Adipose tissue (tissue), 3 donors: ENCODE measurements around the gene MPHOSPH8. TPM values are rescaled to one million over a fixed set of nuclear protein-coding genes. Genes with fewer than 3 reads are reported as not detected.

Experiments
- H3K27ac ChIP-seq: one replicate; pipeline ENCODE4 v1.5.1; 2013; ENCODE audit warnings: low read depth, low read length
- WGBS, 3 donors: extraction: QIAGEN DNeasy Blood & Tissue Kit; methylation state at CpG; one replicate each; pipeline ENCODE4 v1.1.7; 2013; 5-methylcytosine and 5-hydroxymethylcytosine counted together
- polyA plus RNA-seq, 3 donors: library from polyadenylated mRNA; stranded (reverse); fragments of 200-250 nt; gene quantifications; one replicate each; pipeline ENCODE4 v1.2.3, GENCODE V29; 2013
- donor health status: healthy with polysubstance abuse.
- donor health status: Bipolar disorder and iron deficiency.
- donor health status: healthy.

The MPHOSPH8 gene, protein sequence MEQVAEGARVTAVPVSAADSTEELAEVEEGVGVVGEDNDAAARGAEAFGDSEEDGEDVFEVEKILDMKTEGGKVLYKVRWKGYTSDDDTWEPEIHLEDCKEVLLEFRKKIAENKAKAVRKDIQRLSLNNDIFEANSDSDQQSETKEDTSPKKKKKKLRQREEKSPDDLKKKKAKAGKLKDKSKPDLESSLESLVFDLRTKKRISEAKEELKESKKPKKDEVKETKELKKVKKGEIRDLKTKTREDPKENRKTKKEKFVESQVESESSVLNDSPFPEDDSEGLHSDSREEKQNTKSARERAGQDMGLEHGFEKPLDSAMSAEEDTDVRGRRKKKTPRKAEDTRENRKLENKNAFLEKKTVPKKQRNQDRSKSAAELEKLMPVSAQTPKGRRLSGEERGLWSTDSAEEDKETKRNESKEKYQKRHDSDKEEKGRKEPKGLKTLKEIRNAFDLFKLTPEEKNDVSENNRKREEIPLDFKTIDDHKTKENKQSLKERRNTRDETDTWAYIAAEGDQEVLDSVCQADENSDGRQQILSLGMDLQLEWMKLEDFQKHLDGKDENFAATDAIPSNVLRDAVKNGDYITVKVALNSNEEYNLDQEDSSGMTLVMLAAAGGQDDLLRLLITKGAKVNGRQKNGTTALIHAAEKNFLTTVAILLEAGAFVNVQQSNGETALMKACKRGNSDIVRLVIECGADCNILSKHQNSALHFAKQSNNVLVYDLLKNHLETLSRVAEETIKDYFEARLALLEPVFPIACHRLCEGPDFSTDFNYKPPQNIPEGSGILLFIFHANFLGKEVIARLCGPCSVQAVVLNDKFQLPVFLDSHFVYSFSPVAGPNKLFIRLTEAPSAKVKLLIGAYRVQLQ
- 10 to 100 TPM; 13.5 to 32.7 (median 18.6) TPM for polyA plus RNA-seq

DNA sequence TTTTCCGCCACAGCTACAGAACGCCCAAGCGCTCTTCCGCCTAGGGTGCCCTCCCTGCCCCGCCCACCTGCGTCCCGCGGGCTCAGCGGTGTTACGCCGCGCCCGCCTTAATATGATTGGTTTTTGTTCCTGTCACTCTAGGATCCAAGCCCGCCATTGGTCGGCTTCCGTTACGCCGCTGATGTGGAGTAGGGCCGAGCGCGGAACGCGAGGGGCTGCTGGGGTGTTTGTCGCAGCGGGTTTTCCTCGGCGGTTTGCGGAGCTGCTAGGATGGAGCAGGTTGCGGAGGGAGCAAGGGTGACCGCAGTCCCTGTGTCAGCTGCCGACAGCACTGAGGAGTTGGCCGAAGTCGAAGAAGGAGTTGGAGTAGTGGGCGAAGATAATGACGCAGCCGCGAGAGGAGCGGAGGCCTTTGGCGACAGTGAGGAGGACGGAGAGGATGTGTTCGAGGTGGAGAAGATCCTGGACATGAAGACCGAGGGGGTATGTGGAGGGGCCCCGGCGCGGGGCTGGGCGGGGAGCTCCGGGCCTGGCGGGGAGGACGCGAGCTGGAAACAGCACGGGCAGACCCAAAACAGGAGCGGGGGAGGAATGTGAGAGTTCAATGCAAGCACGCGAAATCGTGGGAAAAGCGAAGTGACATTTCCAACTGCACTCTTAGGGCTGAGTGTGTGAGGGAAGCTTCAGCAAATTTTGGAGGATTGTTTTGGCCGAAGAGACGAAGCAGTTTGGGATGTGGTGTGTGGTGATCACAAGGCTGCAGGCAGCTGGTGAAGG, at the start of gene MPHOSPH8:
TSS of gene MPHOSPH8 (plus strand) at position 181 of the 777 bp plus-strand sequence. CDS start at position 271, 90 bp downstream.
- H3K27ac ChIP-seq = peak within 1 kb of the TSS; percentile 51
- 0 to 1% (median 0%) methylated on average over 57 to 58 of the region's 58 CpGs for WGBS, 3 donors

DNA sequence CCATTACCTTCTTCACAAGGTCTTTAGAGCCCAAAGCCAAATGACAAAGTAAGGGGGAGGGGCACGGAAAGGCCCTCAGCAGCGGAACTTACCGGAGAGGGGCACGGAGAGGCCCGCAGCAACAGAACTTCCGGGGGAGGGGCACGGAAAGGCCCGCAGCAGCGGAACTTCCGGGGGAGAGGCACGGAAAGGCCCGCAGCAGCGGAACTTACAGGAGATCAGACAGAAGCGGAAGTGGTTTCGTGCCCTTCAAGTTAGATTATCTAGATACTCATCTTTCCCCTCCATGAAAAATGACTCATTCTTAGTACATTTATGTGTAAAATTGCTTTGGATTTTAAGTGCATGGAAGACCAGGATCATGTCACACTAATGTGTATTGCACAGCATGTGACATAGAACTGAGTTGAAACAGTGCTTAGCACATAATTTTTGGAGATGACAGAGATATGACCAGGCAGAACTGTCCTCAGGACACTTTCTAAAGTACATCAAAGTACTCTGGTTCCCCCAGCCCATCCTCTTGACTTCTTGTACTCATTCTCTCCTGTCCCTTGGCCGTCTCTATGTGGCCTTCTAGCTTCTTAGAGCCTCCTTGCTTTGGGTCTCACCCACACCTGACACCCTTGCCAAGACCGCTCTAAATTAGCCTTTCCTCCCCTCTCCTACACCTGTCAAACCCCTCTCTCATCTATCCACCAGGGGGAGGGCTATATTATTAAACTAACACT, 46.4 kb upstream of the MPHOSPH8 start:
- WGBS, 3 donors = 27 to 31% (median 29%) methylated on average over 17 of the region's 17 CpGs

DNA sequence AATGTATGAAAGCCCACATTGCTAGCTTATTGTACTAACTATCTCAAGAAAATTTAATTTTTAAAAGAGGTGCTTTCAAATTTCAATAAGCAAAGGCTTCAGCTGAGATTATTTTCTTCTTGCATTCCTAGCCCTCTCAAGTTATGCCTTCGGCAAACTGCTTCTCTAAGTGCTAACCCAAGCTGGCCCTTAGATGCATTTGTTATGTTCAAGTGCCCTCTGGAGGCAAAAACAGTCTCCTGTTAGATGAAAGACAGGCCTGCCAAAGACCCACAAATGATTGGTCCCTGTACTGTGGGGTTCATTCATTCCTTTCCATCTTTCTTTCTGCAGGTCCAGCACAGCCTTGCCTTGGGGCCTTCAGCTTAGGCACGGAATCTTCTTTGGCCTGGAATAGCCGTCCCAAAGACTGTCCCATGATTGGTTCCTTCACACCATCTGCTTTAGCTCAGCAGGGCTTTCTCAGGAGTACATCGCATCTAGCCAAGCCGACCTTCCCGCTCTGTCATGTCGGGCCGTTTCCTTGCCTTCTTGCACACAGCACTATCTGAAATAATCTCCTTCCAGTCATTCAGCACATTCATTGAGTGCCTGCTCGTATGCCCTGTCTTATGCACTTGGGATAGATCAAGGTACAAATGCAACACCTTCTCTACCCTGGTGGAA, 45.7 kb upstream of the MPHOSPH8 start:
- 53 to 72% (median 65%) methylated on average over 9 of the region's 9 CpGs for WGBS, 3 donors
- no peak overlapping the region for H3K27ac ChIP-seq

More for the DNA sequence above, 46.4 kb upstream of the MPHOSPH8 start:
- no peak overlapping the region for H3K27ac ChIP-seq

DNA sequence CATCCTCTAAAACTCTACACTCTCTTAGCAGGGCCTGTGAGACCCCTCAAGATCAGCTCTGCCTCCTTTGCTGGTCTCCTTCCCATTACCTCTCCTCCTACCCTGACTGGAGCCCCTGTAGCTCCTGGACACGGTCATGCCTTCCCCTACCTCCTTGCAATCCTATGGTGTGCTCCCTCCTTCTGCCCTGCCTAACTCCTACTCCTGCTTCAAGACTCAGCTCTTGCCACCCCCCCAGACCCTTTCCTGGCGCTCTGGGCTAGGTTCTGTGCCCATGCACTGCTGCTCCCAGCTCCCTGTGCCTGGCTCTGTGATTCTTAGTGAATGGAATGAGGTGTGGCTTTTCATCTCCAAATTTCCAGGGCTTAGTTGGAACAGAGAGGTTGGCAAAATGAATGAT, 44.1 kb upstream of the MPHOSPH8 start:
- 61 to 66% (median 62%) methylated on average over 2 of the region's 2 CpGs for WGBS, 3 donors
- H3K27ac ChIP-seq = no peak overlapping the region

DNA sequence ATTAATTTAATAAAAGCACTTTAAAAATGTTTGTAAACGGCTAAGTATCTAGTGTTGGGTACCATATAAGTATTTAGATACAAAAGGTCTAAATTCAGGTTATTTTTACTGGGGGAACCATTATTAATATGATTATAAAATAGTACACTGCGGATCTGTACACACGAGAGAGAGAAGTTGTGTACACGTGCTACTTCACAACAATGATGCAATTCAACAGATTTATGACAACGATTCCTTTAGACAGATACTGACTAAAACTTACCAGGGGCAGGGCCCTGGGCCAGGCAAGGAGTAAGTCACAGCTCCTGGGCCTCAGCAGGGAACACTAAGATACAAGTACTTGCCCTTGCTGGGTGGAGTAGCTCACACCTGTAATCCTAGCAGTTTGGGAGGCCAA, 43.0 kb upstream of the MPHOSPH8 start:
- no peak overlapping the region for H3K27ac ChIP-seq
- WGBS, 3 donors = 75 to 83% (median 80%) methylated on average over 5 of the region's 5 CpGs

DNA sequence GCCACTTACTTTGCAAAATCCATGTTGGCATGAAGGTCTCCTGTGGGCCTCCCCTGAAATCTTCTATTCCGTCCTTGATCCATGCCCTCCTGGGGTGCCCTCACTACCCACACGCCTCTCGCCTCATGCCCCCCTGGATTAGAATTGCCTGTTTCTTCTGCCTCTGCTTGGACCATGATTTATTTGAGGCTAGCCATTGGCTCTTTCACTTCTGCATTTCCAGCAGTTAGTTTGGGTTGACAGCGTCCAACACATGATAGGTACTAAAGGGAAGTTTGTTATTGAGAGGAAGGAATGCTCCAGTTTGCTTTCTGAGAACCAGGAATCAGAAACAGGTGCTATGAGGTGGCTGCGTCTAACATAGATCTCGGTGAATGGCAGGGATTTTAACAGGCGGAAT, 41.6 kb upstream of the MPHOSPH8 start:
- WGBS, 3 donors = 77 to 84% (median 77%) methylated on average over 7 of the region's 7 CpGs
- no peak overlapping the region for H3K27ac ChIP-seq

DNA sequence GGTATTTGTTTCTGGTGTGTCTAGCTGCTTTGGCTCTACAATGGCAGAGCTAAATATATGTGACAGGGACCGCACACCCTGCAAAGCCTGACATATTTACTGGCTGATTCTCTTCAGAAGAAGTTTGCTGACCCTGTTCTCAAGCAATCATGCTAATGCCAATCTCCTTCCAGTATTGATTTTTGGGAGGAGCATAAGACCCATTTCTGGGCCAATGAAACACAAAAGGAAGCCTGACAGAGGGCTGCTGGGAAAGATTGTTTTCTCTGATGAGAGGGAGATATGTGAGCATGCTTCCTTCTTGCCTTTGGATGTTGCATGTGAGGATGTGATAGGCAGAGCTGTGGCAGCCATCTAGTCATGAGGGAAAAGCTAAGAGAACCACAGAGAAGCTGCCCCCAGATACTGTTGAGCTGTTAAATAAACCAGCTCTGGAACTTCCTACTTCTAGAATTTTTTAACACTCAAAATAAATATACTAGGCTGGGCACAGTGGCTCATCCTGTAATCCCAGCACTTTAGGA, 40.7 kb upstream of the MPHOSPH8 start:
- WGBS, 3 donors = 83 to 97% (median 91%) methylated on average over 1 of the region's 1 CpG
- no peak overlapping the region for H3K27ac ChIP-seq

DNA sequence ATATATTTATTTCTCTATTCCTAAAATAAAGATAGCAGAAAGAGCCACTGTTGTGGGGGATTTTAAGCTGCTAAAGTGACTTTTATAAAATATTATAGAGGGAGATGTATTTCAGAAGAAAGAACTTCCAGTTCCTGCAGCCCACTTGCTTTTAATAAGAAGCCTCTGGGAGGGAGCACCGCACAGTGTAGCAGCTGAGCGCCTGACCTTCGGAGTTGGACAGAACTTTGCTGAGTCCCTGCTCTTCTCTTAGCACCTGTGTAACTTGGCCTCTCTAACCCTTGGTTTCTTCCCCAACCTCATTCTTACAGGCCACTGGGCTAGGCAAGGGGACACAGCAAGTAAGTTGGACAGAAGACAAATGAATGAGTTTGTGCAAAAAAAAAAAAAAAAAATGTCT, 37.4 kb upstream of the MPHOSPH8 start:
- H3K27ac ChIP-seq = no peak overlapping the region
- WGBS, 3 donors = 89 to 94% (median 91%) methylated on average over 3 of the region's 3 CpGs

DNA sequence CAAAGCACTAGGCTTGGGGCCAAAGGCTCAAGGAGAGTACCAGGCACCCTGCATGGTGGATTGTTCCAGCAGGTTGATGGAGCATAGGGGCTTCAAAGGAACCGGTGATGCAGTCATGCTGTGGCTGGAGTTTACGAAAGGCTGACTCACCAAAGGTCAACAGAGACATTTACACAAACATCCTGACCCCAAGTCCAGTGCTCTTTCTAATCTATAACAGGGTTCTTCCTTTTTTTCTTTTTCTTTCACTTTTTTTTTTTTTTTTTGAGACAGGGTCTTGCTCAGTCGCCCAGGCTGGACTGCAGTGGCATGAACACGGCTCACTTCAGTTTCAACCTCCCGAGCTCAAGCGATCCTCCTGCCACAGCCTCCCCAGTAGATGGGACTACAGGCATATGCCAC, 36.5 kb upstream of the MPHOSPH8 start:
- H3K27ac ChIP-seq = no peak overlapping the region
- WGBS, 3 donors = 74 to 91% (median 84%) methylated on average over 6 of the region's 6 CpGs

DNA sequence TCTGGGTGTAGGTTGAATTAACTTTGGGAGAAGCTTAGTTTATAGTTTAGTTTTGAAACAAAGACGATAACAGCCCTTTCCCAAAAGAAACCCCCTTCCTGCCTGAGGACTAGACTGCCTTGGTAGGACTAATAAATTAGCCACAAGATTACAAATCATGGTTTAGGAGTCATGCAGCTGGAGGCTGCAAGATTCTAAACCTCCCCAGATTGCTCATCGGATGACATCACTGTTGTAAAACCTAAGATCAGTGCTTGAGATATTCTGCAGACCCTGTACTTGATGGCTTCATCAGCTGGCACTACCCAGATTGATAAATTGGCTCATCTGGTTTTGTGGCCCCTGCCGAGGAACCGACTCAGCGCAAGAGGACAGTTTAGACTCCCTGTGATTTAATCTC, 35.9 kb upstream of the MPHOSPH8 start:
- H3K27ac ChIP-seq = no peak overlapping the region
- WGBS, 3 donors = 76 to 81% (median 79%) methylated on average over 5 of the region's 5 CpGs

DNA sequence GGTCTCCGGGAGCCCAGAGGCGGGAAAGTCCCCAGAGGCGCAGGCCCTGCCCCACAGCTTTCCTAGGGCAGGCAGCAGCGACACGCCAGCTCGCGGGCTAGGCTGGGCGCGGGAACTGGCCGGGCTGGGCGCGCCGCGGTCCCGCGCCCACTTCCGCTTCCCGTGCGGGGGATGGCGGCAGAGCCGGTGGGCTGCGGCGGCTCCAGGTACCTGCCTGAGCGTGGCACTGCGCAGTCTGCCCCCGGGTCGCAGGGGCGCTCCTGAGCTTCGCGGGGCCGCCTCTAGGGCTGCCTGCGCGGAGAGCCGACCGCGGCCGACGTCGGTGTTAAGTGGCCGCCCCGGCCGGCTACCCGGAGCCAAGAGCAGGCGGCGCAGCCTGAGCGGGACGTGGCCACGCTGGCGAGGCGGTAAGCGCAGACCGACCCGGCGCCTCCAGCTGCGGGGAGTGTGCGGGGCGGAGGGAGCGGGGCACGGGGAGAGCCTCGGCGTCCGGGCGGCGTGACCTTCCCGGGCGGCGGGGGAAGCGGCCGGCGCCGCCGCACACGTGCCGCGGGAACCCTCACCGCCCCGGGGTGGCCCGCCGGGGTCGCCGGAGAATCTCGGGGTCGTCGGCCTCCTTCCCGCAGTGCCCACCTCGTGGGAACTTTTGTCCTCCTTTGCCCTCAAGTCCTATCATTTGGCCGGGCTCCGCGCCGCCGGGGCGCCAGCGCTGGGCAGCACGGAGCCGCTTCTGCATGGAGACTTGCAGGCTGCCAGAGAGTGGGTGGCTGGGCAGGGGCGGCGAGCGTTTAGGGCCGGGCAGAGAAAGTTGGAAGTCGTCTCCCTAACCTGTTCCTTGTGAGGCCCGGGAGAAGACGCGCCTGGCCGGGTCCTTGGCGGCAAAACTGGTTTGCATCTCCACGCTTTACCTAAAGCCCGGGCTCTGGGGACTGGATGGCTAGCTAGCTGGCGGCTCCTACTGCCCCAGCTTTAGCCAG, 31.4 kb upstream of the MPHOSPH8 start:
- 1 to 3% (median 1%) methylated on average over 92 to 108 of the region's 108 CpGs for WGBS, 3 donors
- H3K27ac ChIP-seq = no peak overlapping the region

DNA sequence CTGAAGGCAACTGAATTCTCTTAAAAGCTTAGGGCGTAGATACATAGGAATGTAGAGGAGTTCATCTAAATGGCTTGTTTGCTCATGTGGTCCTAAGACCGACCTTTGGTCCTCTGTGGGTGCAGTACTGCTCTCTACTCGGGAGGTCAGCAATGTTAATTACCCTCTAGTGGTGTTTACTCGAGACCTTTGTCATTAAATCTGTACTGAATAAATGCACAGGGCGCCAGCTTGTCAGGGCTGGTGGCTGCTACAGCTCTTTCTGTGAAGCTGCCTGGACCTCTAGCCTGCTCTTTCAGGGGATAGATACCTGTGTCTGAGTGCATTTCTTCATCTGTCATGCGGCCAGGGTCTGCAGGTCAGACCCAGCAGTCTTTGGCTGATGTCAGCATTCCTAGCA, 29.2 kb upstream of the MPHOSPH8 start:
- H3K27ac ChIP-seq = no peak overlapping the region
- whole genome bisulfite sequencing, 3 donors = 77 to 82% (median 80%) methylated on average over 6 of the region's 6 CpGs

DNA sequence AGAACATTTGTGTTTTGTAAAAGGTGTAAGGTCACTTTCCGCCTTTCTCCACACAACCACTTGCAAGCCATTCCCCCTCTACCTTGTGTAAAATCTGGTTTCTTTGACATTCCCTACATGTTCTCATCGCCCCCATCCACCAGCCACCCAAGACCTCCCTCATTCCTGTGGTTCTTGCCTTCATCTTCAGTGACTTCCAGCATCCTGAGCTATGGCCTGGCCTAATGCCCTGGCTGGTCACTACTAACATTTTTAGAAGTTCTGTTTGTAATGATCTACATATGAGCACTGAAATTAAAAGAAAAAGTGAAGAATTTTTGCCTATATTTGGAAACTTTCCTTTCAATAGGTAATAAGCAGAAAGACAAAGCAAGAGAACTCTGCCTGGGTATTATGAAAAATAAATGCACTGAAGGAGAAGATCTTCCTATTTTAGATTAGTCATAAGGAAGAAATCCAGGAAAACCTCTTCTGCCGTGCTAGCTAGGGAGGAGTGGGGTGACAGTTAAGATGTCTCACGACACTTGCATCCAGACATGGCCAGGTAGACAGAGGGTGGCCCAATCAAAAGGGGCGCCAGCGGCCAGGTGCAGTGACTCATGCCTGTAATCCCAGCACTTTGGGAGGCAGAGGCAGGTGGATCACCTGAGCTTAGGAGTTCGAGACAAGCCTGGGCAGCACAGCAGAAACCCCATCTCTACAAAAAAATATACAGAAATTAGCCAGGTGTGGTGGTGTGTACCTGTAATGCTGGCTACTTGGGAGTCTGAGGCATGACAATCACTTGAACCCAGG, 28.1 kb upstream of the MPHOSPH8 start:
- 92 to 96% (median 94%) methylated on average over 7 of the region's 7 CpGs for WGBS, 3 donors

DNA sequence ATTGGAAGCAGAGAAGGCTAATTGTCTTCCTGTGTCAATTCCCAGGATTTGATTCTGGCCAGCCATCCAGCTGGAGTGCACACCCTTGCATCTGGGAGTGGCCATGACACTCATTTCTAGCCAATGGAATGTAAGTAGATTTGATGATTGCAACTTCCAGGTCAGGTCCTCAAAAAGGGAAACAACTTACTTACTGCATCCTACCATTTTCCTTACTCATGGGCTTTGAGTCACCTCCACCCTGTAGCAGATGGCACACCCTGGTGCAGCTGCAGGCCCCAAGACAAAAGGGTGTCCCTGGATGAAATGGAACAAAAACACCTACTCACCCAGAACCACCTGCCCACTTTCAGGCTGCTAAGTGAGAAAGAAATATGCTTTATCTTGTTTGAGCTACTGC, 27.3 kb upstream of the MPHOSPH8 start:
- no peak overlapping the region for H3K27ac ChIP-seq

More for the DNA sequence above, 28.1 kb upstream of the MPHOSPH8 start:
- H3K27ac ChIP-seq = no peak overlapping the region

DNA sequence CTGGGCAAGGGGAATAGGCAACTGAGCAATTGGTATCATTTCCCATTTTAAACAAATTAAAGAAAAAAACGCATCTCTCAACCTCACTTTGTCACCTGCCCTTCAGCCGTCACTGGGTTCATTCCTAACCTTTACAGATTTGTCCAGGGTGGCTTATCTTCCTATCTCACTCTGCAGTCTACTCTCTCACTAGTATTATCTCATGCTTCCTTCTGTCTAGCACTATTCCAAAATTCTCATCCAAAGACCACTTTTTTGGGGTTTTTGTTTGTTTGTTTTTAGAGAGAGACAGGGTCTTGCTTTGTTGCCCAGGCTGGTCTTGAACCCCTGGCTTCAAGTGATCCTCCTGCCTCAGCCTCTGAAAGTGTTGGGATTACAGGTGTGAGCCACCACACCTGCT, 26.7 kb upstream of the MPHOSPH8 start:
- H3K27ac ChIP-seq = no peak overlapping the region
- 93 to 100% (median 100%) methylated on average over 2 of the region's 2 CpGs for WGBS, 3 donors
